Naive thymus-derived CD4-positive, alpha-beta T cell (primary cell): ENCODE measurements around the gene IL4R. TPM values are rescaled to one million over a fixed set of nuclear protein-coding genes. Genes with fewer than 3 reads are reported as not detected.
A peak's percentile ranks its signal among the peaks of the same experiment; 100 is the strongest.

Experiments used
- ATAC-seq: fragments of 150-1000 bp; cut with Tn5 transposase; 2 replicates; pipeline ENCODE4 v1.10.0; 2021; ENCODE audit warnings: mild to moderate bottlenecking, moderate library complexity
- CTCF ChIA-PET: fragments of 350-600 bp; sonication (Branson Sonifier 250); formaldehyde crosslinking; loops from one replicate; lab custom pipeline; 2021; ENCODE audit warnings: antibody characterized with exemption; lab: Charles Lee
- POLR2A ChIA-PET: fragments of 350-600 bp; sonication (Branson Sonifier 250); formaldehyde crosslinking; loops from one replicate; lab custom pipeline; 2021; ENCODE audit warnings: antibody characterized with exemption, inconsistent platforms; lab: Charles Lee
- DNase-seq, 9 donors: peaks; one replicate each; pipeline versions ENCODE4 v3.0.0 to v3.0.0-alpha.2; 2020 to 2022; ENCODE audit warnings: mixed read lengths in 1 of 9
- H3K27ac ChIP-seq: one replicate; pipeline ENCODE4 v1.7.0; 2013; ENCODE audit warnings: mild to moderate bottlenecking, low read depth, low read length, moderate library complexity
- H3K27me3 ChIP-seq, 2 donors: one replicate each; pipeline ENCODE4 v1.7.0; 2013; ENCODE audit warnings: low read length in 2 of 2, mild to moderate bottlenecking in 2 of 2, moderate library complexity in 2 of 2; ENCODE audit not compliant: control insufficient read depth in 2 of 2, insufficient read depth in 2 of 2
- H3K36me3 ChIP-seq, 3 experiments: 1 replicate in 2 of 3; 2 replicates in 1 of 3; pipeline ENCODE4 v1.7.0; 2013; ENCODE audit warnings: low read length in 3 of 3, mild to moderate bottlenecking in 3 of 3, moderate library complexity in 1 of 3; ENCODE audit not compliant: insufficient read depth in 3 of 3, control insufficient read depth in 2 of 3
- H3K4me1 ChIP-seq, 2 donors: one replicate each; pipeline ENCODE4 v1.7.0; 2013; ENCODE audit warnings: low read length in 2 of 2, mild to moderate bottlenecking in 2 of 2, moderate library complexity in 1 of 2; ENCODE audit not compliant: control insufficient read depth in 2 of 2, insufficient read depth in 2 of 2
- H3K4me3 ChIP-seq: 2 replicates; pipeline ENCODE4 v1.7.0; 2013; ENCODE audit warnings: mild to moderate bottlenecking, low read length
- H3K9me3 ChIP-seq, 3 experiments: 1 replicate in 2 of 3; 2 replicates in 1 of 3; pipeline ENCODE4 v1.7.0; 2013; ENCODE audit warnings: low read length in 3 of 3; ENCODE audit not compliant: control insufficient read depth in 2 of 3
- H3K27ac Mint-ChIP-seq, 9 donors: one replicate each; pipeline ENCODE4 v1.8.0; 2020 to 2022; ENCODE audit warnings: mixed read lengths in 9 of 9, mild to moderate bottlenecking in 8 of 9, moderate library complexity in 5 of 9, inconsistent platforms in 2 of 9
- H3K27me3 Mint-ChIP-seq, 5 donors: one replicate each; pipeline ENCODE4 v1.8.0; 2021 to 2022; ENCODE audit warnings: mixed read lengths in 5 of 5, mild to moderate bottlenecking in 1 of 5
- H3K36me3 Mint-ChIP-seq, 5 donors: one replicate each; pipeline ENCODE4 v1.8.0; 2020 to 2022; ENCODE audit warnings: mixed read lengths in 5 of 5, mild to moderate bottlenecking in 3 of 5, inconsistent platforms in 1 of 5
- H3K4me1 Mint-ChIP-seq, 7 donors: one replicate each; pipeline ENCODE4 v1.8.0; 2020 to 2022; ENCODE audit warnings: mixed read lengths in 7 of 7, mild to moderate bottlenecking in 3 of 7, inconsistent platforms in 1 of 7
- H3K4me3 Mint-ChIP-seq, 10 donors: one replicate each; pipeline ENCODE4 v1.8.0; 2020 to 2022; ENCODE audit warnings: mild to moderate bottlenecking in 10 of 10, mixed read lengths in 10 of 10, moderate library complexity in 6 of 10, inconsistent platforms in 2 of 10
- H3K9me3 Mint-ChIP-seq, 11 donors: one replicate each; pipeline ENCODE4 v1.8.0; 2020 to 2022; ENCODE audit warnings: mixed read lengths in 11 of 11, mild to moderate bottlenecking in 4 of 11, inconsistent platforms in 1 of 11, moderate library complexity in 1 of 11
- intact Hi-C, 2 donors: fragments of 100-400 bp; cut with micrococcal nuclease; formaldehyde crosslinking; loops; one replicate each; pipeline ENCODE4 v1.15.1; 2023
- polyA plus RNA-seq, 2 donors: library from polyadenylated mRNA; unstranded; fragments of 300-500 nt; fragmentation: Illumina TruSeq; gene quantifications; one replicate each; pipeline ENCODE4 v1.2.3, GENCODE V29; 2021
- total RNA-seq, 6 experiments: library from RNA in 5 of 6; stranded (reverse) in 5 of 6; gene quantifications; 1 replicate in 5 of 6; 2 replicates in 1 of 6; pipeline ENCODE4 v1.2.3 and lab custom pipeline; 2021 to 2026

Gene IL4R
- total and polyA plus RNA-seq, 7 experiments from 2014 or later = 99.8 to 498 (median 176) TPM

GRCh38 chr16:27373312-27373711 is 59.5 kb downstream of the IL4R start:
- H3K4me3 Mint-ChIP-seq = no peak overlapping the region
- H3K27me3 Mint-ChIP-seq = no peaks in the 10 kb centered on the region
- intact Hi-C loops = no loop called here
- peaks cover 0 to 22% (median 0%) of the 10 kb centered on the region in 5 donors for H3K36me3 Mint-ChIP-seq
- POLR2A ChIA-PET = interaction anchor here (0.9 to 11.1 kb wide), 8 partner anchors 11 to 195 kb away, joined by 3 to 196 read pairs (median 5); partner anchors contain the start of gene IL21R
- no peak overlapping the region for H3K27ac Mint-ChIP-seq
- Histone ChIP-seq H3K27me3 (no peaks in the 10 kb centered on the region), H3K9me3 (no peaks in the 10 kb centered on the region), H3K27ac (peak overlapping the region; percentile 54), H3K4me1 (peaks cover 40 to 72% of the 10 kb centered on the region in 2 donors), H3K4me3 (no peak overlapping the region), H3K36me3 (no peaks in the 10 kb centered on the region)
- H3K4me1 Mint-ChIP-seq = peaks cover 26 to 53% (median 45%) of the 10 kb centered on the region in 7 donors
- ATAC-seq (no peak), DNase-seq (no peak)
- H3K9me3 Mint-ChIP-seq = peaks cover 0 to 13% (median 4%) of the 10 kb centered on the region in 11 donors
- CTCF ChIA-PET = interaction anchor here (1.0 to 3.1 kb wide), 8 partner anchors 29 to 219 kb away, joined by 3 to 10 read pairs (median 3); partner anchors contain the start of gene IL21R

- peak in 1 of 9 donors; percentile 37 for DNase-seq
- no peak for ATAC-seq
- POLR2A ChIA-PET = interaction anchor here (0.7 to 11.1 kb wide), 8 partner anchors 8 to 201 kb away, joined by 3 to 196 read pairs (median 6); partner anchors contain the start of gene IL21R
Measured at GRCh38 chr16:27374221-27374803, 60.5 kb downstream of the IL4R start.

GRCh38 chr16:27374804-27375425 is 61.1 kb downstream of the IL4R start:
- Mint-ChIP-seq H3K27me3 (no peaks in the 10 kb centered on the region), H3K4me1 (peaks cover 29 to 53% (median 45%) of the 10 kb centered on the region in 7 donors), H3K9me3 (peaks cover 0 to 8% (median 2%) of the 10 kb centered on the region in 11 donors), H3K4me3 (no peak overlapping the region), H3K36me3 (peaks cover 0 to 20% (median 0%) of the 10 kb centered on the region in 5 donors), H3K27ac (no peak overlapping the region)
- intact Hi-C loops = loop anchor here (2.0 kb wide), 2 partner anchors 28 to 72 kb away; partner anchors contain the start of gene IL21R (in 1 of the 2)
- H3K4me3 ChIP-seq = no peak overlapping the region
- no peaks in the 10 kb centered on the region for H3K9me3 ChIP-seq
- H3K4me1 ChIP-seq = peaks cover 32 to 71% of the 10 kb centered on the region in 2 donors
- CTCF ChIA-PET = interaction anchor here (0.7 to 1.5 kb wide), 5 partner anchors 32 to 220 kb away, joined by 3 to 5 read pairs (median 3); no protein-coding TSS in a partner anchor
- no peaks in the 10 kb centered on the region for H3K27me3 ChIP-seq
- DNase-seq (peak in 1 of 9 donors; percentile 50), ATAC-seq (peak; percentile 64)
- peak overlapping the region; percentile 53 for H3K27ac ChIP-seq
- POLR2A ChIA-PET = interaction anchor here (0.7 to 11.1 kb wide), 8 partner anchors 9 to 201 kb away, joined by 3 to 196 read pairs (median 4); partner anchors contain the start of genes IL21R and KDM8
- no peaks in the 10 kb centered on the region for H3K36me3 ChIP-seq

More at GRCh38 chr16:27374221-27374803, 60.5 kb downstream of the IL4R start:
- intact Hi-C loops = loop anchor here (2.0 kb wide), 2 partner anchors 28 to 72 kb away; partner anchors contain the start of gene IL21R (in 1 of the 2)
- H3K4me3 Mint-ChIP-seq = no peak overlapping the region
- Histone ChIP-seq H3K27me3 (no peaks in the 10 kb centered on the region), H3K4me1 (peaks cover 32 to 73% of the 10 kb centered on the region in 2 donors), H3K9me3 (no peaks in the 10 kb centered on the region), H3K36me3 (no peaks in the 10 kb centered on the region), H3K27ac (peak overlapping the region; percentile 53), H3K4me3 (no peak overlapping the region)
- no peaks in the 10 kb centered on the region for H3K27me3 Mint-ChIP-seq
- H3K4me1 Mint-ChIP-seq = peaks cover 26 to 53% (median 47%) of the 10 kb centered on the region in 7 donors
- peaks cover 0 to 25% (median 0%) of the 10 kb centered on the region in 5 donors for H3K36me3 Mint-ChIP-seq
- CTCF ChIA-PET = interaction anchor here (0.7 to 1.5 kb wide), 5 partner anchors 30 to 220 kb away, joined by 3 to 5 read pairs (median 3); no protein-coding TSS in a partner anchor
- H3K27ac Mint-ChIP-seq = no peak overlapping the region
- H3K9me3 Mint-ChIP-seq = peaks cover 0 to 13% (median 4%) of the 10 kb centered on the region in 11 donors

- Histone ChIP-seq H3K36me3 (no peaks in the 10 kb centered on the region), H3K27ac (peak overlapping the region; percentile 59), H3K4me1 (peaks cover 26 to 49% of the 10 kb centered on the region in 2 donors), H3K27me3 (no peaks in the 10 kb centered on the region), H3K9me3 (no peaks in the 10 kb centered on the region), H3K4me3 (peak overlapping the region; percentile 38)
- peaks cover 0 to 15% (median 0%) of the 10 kb centered on the region in 5 donors for H3K36me3 Mint-ChIP-seq
- H3K4me1 Mint-ChIP-seq = peaks cover 34 to 59% (median 47%) of the 10 kb centered on the region in 7 donors
- intact Hi-C loops = loop anchor here in 1 of 2 donors (1.0 kb wide), 2 partner anchors 11 to 24 kb away; partner anchors contain the start of gene IL21R
- ATAC-seq (peak; percentile 62), DNase-seq (peak in 6 of 9 donors; percentile 25 to 62 (median 51))
- CTCF ChIA-PET = interaction anchor here (0.5 to 4.3 kb wide), 7 partner anchors 10 to 357 kb away, joined by 3 to 17 read pairs (median 4); no protein-coding TSS in a partner anchor
- H3K27me3 Mint-ChIP-seq = no peaks in the 10 kb centered on the region
- H3K27ac Mint-ChIP-seq = peak overlapping the region in 7 of 9 donors; percentile 57 to 95 (median 94)
- H3K9me3 Mint-ChIP-seq = peaks cover 0 to 6% (median 0%) of the 10 kb centered on the region in 11 donors
- peak overlapping the region; percentile 59 to 81 (median 72) for H3K4me3 Mint-ChIP-seq
- POLR2A ChIA-PET = interaction anchor here (1.0 to 3.3 kb wide), 14 partner anchors 8 to 204 kb away, joined by 3 to 24 read pairs (median 6); partner anchors contain the start of gene IL21R
Measured at GRCh38 chr16:27377666-27378485, 64.1 kb downstream of the IL4R start.

- ATAC-seq (no peak), DNase-seq (peak in 2 of 9 donors; percentile 23 to 48)
- no peak overlapping the region for H3K27ac ChIP-seq
Measured at GRCh38 chr16:27378871-27379481, 65.2 kb downstream of the IL4R start.

More at GRCh38 chr16:27378871-27379481, 65.2 kb downstream of the IL4R start:
- peak overlapping the region; percentile 14 to 80 (median 58) for H3K4me3 Mint-ChIP-seq
- no peak overlapping the region for H3K4me3 ChIP-seq
- POLR2A ChIA-PET = interaction anchor here (1.5 to 3.3 kb wide), 8 partner anchors 8 to 143 kb away, joined by 3 to 24 read pairs (median 11); partner anchors contain the start of gene IL21R
- no peaks in the 10 kb centered on the region for H3K27me3 ChIP-seq
- peaks cover 22 to 39% of the 10 kb centered on the region in 2 donors for H3K4me1 ChIP-seq
- peaks cover 0 to 6% (median under 1%) of the 10 kb centered on the region in 11 donors for H3K9me3 Mint-ChIP-seq
- H3K36me3 Mint-ChIP-seq = peaks cover 0 to 15% (median 0%) of the 10 kb centered on the region in 5 donors
- peaks cover 34 to 59% (median 47%) of the 10 kb centered on the region in 7 donors for H3K4me1 Mint-ChIP-seq
- no peaks in the 10 kb centered on the region for H3K36me3 ChIP-seq
- CTCF ChIA-PET = interaction anchor here (0.7 to 4.3 kb wide), 2 partner anchors 9 to 11 kb away, joined by 5 to 17 read pairs; no protein-coding TSS in a partner anchor
- no peaks in the 10 kb centered on the region for H3K27me3 Mint-ChIP-seq
- H3K27ac Mint-ChIP-seq = peak overlapping the region in 7 of 9 donors; percentile 44 to 96 (median 88)
- intact Hi-C loops = no loop called here
- peaks cover 0 to 3% (median 0%) of the 10 kb centered on the region in 3 experiments for H3K9me3 ChIP-seq
